ENCODE data around the gene PHACTR4. TPM values are rescaled to one million over a fixed set of nuclear protein-coding genes. Genes with fewer than 3 reads are reported as not detected.

The PHACTR4 gene
- total and polyA plus RNA-seq, 2 of the 8 experiments (the other 6 are each of a cell fraction or from before 2014, with no cell fraction given) = 23.7 to 57.8 TPM

DNA sequence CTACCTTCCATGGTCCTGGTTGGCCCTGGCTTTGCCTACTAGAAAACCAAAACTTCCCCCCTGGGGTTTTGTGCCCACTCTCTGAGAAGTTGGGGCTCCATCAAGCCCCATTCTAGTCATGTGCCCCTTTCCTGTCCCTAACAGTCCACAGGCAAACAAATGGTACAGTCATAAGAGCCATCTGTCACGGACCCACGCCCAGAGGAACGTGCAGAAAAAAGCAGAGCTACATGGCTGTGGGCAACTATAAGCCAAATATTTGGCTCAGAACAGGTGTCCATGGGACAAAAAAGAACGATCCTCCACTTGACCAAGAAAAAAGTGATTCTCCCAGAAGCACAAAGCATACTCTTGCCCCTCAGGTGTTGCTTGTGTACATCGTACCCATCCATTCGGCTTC, 168.7 kb downstream of the PHACTR4 start:
- Histone ChIP-seq H2BK120ac (replicated peaks; ENCODE audit: low read depth, low read length) (no peak overlapping the region), H3K23me2 (ENCODE audit: low read depth, low read length) (no peaks in the 10 kb centered on the region), H4K5ac (ENCODE audit: insufficient read length, low read depth, low read length) (no peak overlapping the region), H2AFZ (ENCODE audit: low read length) (no peak overlapping the region), H3K4me1 (replicated peaks in 1 of 4; ENCODE audit: control insufficient read depth in 3 of 4, insufficient read depth in 4 of 4, low read length in 3 of 4) (no peaks in the 10 kb centered on the region), H3K9me3 (ENCODE audit: insufficient read depth in 2 of 2, low read depth in 1 of 2, low read length in 1 of 2) (no peaks in the 10 kb centered on the region), H2BK15ac (ENCODE audit: low read length) (no peak overlapping the region), H3K79me2 (ENCODE audit: control insufficient read depth in 1 of 2, insufficient read depth in 2 of 2, low read length in 2 of 2) (no peaks in the 10 kb centered on the region), H4K91ac (replicated peaks; ENCODE audit: insufficient read length, low read length) (no peak overlapping the region), H2BK5ac (ENCODE audit: low read depth, low read length) (no peak overlapping the region), H3K9ac (replicated peaks in 1 of 4; ENCODE audit: extremely low read depth in 1 of 4, low read depth in 3 of 4, low read length in 3 of 4) (no peak overlapping the region), H3K18ac (ENCODE audit: extremely low read depth, low read length) (no peak overlapping the region), H3K4me3 (ENCODE audit: extremely low read depth in 1 of 4, insufficient read depth in 2 of 4, low read depth in 3 of 4, low read length in 4 of 4) (no peak overlapping the region), H3K4me2 (ENCODE audit: insufficient read depth in 1 of 2, low read depth in 2 of 2, low read length in 2 of 2) (no peak overlapping the region), H4K20me1 (replicated peaks in 1 of 2; ENCODE audit: control insufficient read depth in 1 of 2, insufficient read depth in 2 of 2, low read length in 2 of 2) (peaks cover 2 to 8% of the 10 kb centered on the region in 2 experiments), H3K56ac (replicated peaks; ENCODE audit: insufficient read length, low read depth, low read length) (no peak overlapping the region), H3K14ac (ENCODE audit: insufficient read length) (no peak overlapping the region), H3K27me3 (replicated peaks in 1 of 4; ENCODE audit: control insufficient read depth in 3 of 4, extremely low read depth in 1 of 4, insufficient read depth in 3 of 4, low read length in 3 of 4) (no peaks in the 10 kb centered on the region; a peak in 1 of 7 replicates), H2BK12ac (ENCODE audit: low read depth, low read length) (no peak overlapping the region), H2AK5ac (ENCODE audit: low read depth, low read length) (no peak overlapping the region), H3K79me1 (ENCODE audit: low read depth, low read length) (no peaks in the 10 kb centered on the region), H3K4ac (replicated peaks; ENCODE audit: insufficient read length, low read depth, low read length) (no peak overlapping the region), H3K23ac (ENCODE audit: insufficient read length) (no peak overlapping the region), H3K27ac (ENCODE audit: low read depth, low read length) (no peak overlapping the region), H4K8ac (ENCODE audit: extremely low read depth, insufficient read depth, low read length) (no peak overlapping the region), H2BK20ac (ENCODE audit: low read length) (no peak overlapping the region), H3K36me3 (ENCODE audit: control insufficient read depth in 2 of 4, insufficient read depth in 4 of 4, low read length in 3 of 4) (peaks cover 25 to 42% (median 40%) of the 10 kb centered on the region in 4 experiments)
- TF ChIP-seq EP300 (IDR thresholded peaks at IDR 0.05; ENCODE audit: borderline replicate concordance in 1 of 2, low read depth in 2 of 2, low read length in 2 of 2) (no peak), YY1 (IDR thresholded peaks at IDR 0.05; ENCODE audit: low read depth, low read length) (no peak)
- ChIA-PET POLR2A (ENCODE audit: partially characterized antibody) (interaction anchor here (0.7 to 9.6 kb wide), 10 partner anchors 10 to 42 kb away, joined by 3 to 118 read pairs (median 4); partner anchors contain the start of gene TRNAU1AP), CTCF (ENCODE audit: partially characterized antibody) (interaction anchor here (0.6 to 1.7 kb wide), 2 partner anchors 16 to 64 kb away, joined by 3 to 5 read pairs; no protein-coding TSS in a partner anchor)
- DNase-seq (ENCODE audit: low read depth in 1 of 2, low spot score in 2 of 2) (no peak), FAIRE-seq (no peak)
- 97% methylated on average over 6 of the region's 6 CpGs; no CpG with 5 or more reads in 1 of the 2 experiments for WGBS, 2 experiments (ENCODE audit: extremely low coverage in 1 of 2, insufficient coverage in 1 of 2, insufficient read length in 1 of 2, insufficient replicate concordance in 2 of 2, low coverage in 1 of 2, low lambda C conversion rate in 2 of 2, missing lambda C conversion rate in 1 of 2)

All from H1 (cell line).